K562 (cell line): ENCODE data around the gene POLD3. TPM values are rescaled to one million over a fixed set of nuclear protein-coding genes. Genes with fewer than 3 reads are reported as not detected.
A peak's percentile ranks its signal among the peaks of the same experiment; 100 is the strongest.

Source experiments
- CBX3 ChIP-seq, 2 experiments: IDR thresholded peaks; 1 replicate in 1 of 2; 2 replicates in 1 of 2; pipeline ENCODE4 v1.6.1; 2012; ENCODE audit warnings: inconsistent platforms in 2 of 2, low read length in 2 of 2, borderline replicate concordance in 1 of 2, control low read depth in 1 of 2
- EP400 ChIP-seq: fragments of 450-650 bp; IDR thresholded peaks from 2 replicates; pipeline ENCODE4 v1.6.1; 2017; ENCODE audit warnings: antibody characterized with exemption, mild to moderate bottlenecking, moderate library complexity
- HDGF ChIP-seq: fragments of 450-650 bp; IDR thresholded peaks from 2 replicates; pipeline ENCODE4 v1.6.1; 2016
- KLF10 ChIP-seq: fragments of 250-450 bp; sonication (Bioruptor Pico); IDR thresholded peaks from 2 replicates; pipeline ENCODE4 v1.6.1; 2021; ENCODE audit warnings: matching md5 sums
- MCM3 ChIP-seq: fragments of 450-650 bp; IDR thresholded peaks from 2 replicates; pipeline ENCODE4 v1.6.1; 2016
- NCOA6 ChIP-seq: fragments of 450-650 bp; IDR thresholded peaks from 2 replicates; pipeline ENCODE4 v1.6.1; 2017; ENCODE audit warnings: mild to moderate bottlenecking
- NFATC3 ChIP-seq: fragments of 450-650 bp; IDR thresholded peaks from 2 replicates; pipeline ENCODE4 v1.6.1; 2017; ENCODE audit warnings: mild to moderate bottlenecking
- NR1H2 ChIP-seq: sonication (generic); formaldehyde crosslinking; IDR thresholded peaks from 2 replicates; pipeline ENCODE4 v1.4.0; 2020; ENCODE audit warnings: mild to moderate bottlenecking, missing genetic modification reagents
- NUFIP1 ChIP-seq: fragments of 450-650 bp; IDR thresholded peaks from 2 replicates; pipeline ENCODE4 v1.6.1; 2018; ENCODE audit not compliant: partially characterized antibody
- POLR2H ChIP-seq: IDR thresholded peaks from 2 replicates; pipeline ENCODE4 v1.6.1; 2016; ENCODE audit warnings: missing genetic modification characterization, low read depth, mild to moderate bottlenecking, control low read depth, missing compliant biosample characterization, moderate library complexity
- RUNX1 ChIP-seq: sonication (generic); IDR thresholded peaks from 2 replicates; pipeline ENCODE4 v1.6.1; 2016; ENCODE audit warnings: antibody characterized with exemption, low read depth
- SMARCA5 ChIP-seq: fragments of 450-650 bp; IDR thresholded peaks from 2 replicates; pipeline ENCODE4 v1.6.1; 2016
- TRIM24 ChIP-seq, 2 experiments: fragments of 450-650 bp; IDR thresholded peaks; 2 replicates each; pipeline ENCODE4 v1.6.1; 2016
- XRCC4 ChIP-seq: IDR thresholded peaks from one replicate; pipeline ENCODE4 v1.6.1; 2011; ENCODE audit not compliant: insufficient read depth, insufficient read length; ENCODE audit errors: extremely low read depth
- ZNF175 ChIP-seq: fragments of 200-800 bp; sonication (Bioruptor generic); IDR thresholded peaks from 2 replicates; pipeline ENCODE4 v1.6.1; 2016; ENCODE audit warnings: low read depth, mild to moderate bottlenecking, missing genetic modification characterization, missing compliant biosample characterization
- ZNF644 ChIP-seq: fragments of 200-800 bp; sonication (Bioruptor generic); IDR thresholded peaks from 2 replicates; pipeline ENCODE4 v1.6.1; 2016; ENCODE audit warnings: low read depth, missing genetic modification characterization, missing compliant biosample characterization
- ZNF830 ChIP-seq: fragments of 250-450 bp; sonication (Bioruptor Pico); IDR thresholded peaks from 2 replicates; pipeline ENCODE4 v1.5.0; 2021; ENCODE audit warnings: mild to moderate bottlenecking
- polyA plus RNA-seq, 8 experiments: library from polyadenylated mRNA; depleted of rRNA in 4 of 8; stranded (reverse) in 5 of 8; unstranded in 3 of 8; fragments of >200 nt; fragmentation: Nextera tagmentation in 2 of 8; fragmentation: Illumina TruSeq in 1 of 8; extraction: Ambion mirVana in 2 of 8; extraction: Trizol in 1 of 8; gene quantifications; 2 replicates each; pipeline versions ENCODE4 v1.2.1 to v1.2.3, GENCODE V29; 2011 to 2014; ENCODE audit warnings: inconsistent platforms in 1 of 8, missing spikeins in 1 of 8
- total RNA-seq, 7 experiments: library from RNA; depleted of rRNA in 6 of 7; stranded (reverse); fragments of >200 nt in 6 of 7; fragmentation: Illumina TruSeq in 2 of 7; extraction: Trizol in 2 of 7; gene quantifications; 2 replicates each; pipeline versions ENCODE4 v1.2.1 to v1.2.3, GENCODE V29; 2011 to 2021; ENCODE audit warnings: low replicate concordance in 1 of 7
- TF ChIP-seq, protein P1 (sequence below): conservative IDR thresholded peaks from 2 replicates; pipeline ENCODE4 v1.6.1; 2011; ENCODE audit warnings: low read depth, mild to moderate bottlenecking, low read length; ENCODE audit not compliant: control insufficient read depth
- TF ChIP-seq, protein P2 (sequence below): sonication (generic); formaldehyde crosslinking; IDR thresholded peaks from 2 replicates; pipeline ENCODE4 v1.9.0; 2022; ENCODE audit warnings: mild to moderate bottlenecking, missing genetic modification reagents
- TF ChIP-seq, protein P3 (sequence below): sonication (generic); formaldehyde crosslinking; IDR thresholded peaks from 2 replicates; pipeline ENCODE4 v1.8.1; 2022; ENCODE audit warnings: missing genetic modification reagents
- TF ChIP-seq, protein P4 (sequence below): fragments of 250-450 bp; sonication (Bioruptor Pico); IDR thresholded peaks from 2 replicates; pipeline ENCODE4 v1.9.0; 2021; ENCODE audit warnings: mild to moderate bottlenecking, inconsistent platforms

POLD3 gene
- total and polyA plus RNA-seq, 9 of the 15 experiments (the other 6 are each of a cell fraction or from before 2014, with no cell fraction given) = 10.6 to 40.1 (median 24.6) TPM

DNA sequence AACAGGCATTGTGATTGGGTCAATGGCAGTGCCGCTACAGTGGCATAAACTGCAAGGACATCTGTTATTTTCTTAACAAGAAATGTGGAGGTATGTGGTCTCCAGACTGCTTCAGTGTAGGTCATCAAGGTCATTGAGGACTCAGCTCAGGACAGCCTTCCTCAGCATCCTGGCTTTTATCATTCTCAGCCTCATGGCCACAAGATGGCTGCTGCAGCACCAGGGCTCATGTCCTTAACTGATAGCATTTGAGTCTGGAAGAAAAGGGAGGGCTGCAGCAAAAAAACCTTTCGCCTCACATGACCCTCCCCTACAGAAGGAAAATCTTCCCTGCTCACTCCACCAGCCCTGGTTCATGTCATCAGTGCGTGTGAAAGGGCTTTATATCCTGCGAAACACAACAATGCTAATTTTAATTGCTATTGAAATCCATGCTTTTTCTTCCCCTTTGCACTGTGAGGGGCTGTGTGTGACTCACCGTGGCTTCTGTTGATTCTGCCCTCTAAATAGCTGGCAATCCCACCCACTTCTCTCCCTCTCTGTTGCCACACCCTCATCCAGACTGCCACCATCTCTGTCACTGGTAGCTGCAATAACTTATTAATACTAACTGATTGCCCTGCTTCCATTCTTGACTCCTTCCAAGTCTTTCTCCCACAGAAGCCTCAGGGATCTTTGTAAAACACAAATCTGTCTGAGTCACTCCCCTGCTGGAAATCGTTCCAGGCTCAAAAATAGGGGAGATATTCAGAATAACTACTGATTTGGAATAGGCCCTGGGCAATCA lies 95.0 kb downstream of the POLD3 start (continued):
- TF ChIP-seq SMARCA5 (peak; percentile 56; the same call in 1 of the 2 replicates), MCM3 (no peak), EP400 (no peak), NR1H2 (CRISPR knock-in tag) (no peak), ZNF644 (tag) (no peak), POLR2H (tag) (no peak), HDGF (no peak), XRCC4 (no peak), NFATC3 (no peak), CBX3 (IDR thresholded peaks at IDR 0.05; ENCODE audit: borderline replicate concordance in 1 of 2, low read length in 2 of 2) (peak in 1 of 2 experiments; percentile 62; a peak in 1 of 3 replicates), RUNX1 (no peak), ZNF830 (CRISPR knock-in tag) (no peak), KLF10 (CRISPR knock-in tag) (no peak), NCOA6 (no peak), ZNF175 (CRISPR knock-in tag) (no peak), TRIM24 (IDR thresholded peaks at IDR 0.05) (peak in 1 of 2 experiments; percentile 21; a peak in 1 of 4 replicates), NUFIP1 (no peak)
- TF ChIP-seq, protein P1, sequence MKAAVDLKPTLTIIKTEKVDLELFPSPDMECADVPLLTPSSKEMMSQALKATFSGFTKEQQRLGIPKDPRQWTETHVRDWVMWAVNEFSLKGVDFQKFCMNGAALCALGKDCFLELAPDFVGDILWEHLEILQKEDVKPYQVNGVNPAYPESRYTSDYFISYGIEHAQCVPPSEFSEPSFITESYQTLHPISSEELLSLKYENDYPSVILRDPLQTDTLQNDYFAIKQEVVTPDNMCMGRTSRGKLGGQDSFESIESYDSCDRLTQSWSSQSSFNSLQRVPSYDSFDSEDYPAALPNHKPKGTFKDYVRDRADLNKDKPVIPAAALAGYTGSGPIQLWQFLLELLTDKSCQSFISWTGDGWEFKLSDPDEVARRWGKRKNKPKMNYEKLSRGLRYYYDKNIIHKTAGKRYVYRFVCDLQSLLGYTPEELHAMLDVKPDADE = no peak
- TF ChIP-seq, protein P2, sequence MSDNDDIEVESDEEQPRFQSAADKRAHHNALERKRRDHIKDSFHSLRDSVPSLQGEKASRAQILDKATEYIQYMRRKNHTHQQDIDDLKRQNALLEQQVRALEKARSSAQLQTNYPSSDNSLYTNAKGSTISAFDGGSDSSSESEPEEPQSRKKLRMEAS (CRISPR knock-in tag) = no peak
- TF ChIP-seq, protein P3, sequence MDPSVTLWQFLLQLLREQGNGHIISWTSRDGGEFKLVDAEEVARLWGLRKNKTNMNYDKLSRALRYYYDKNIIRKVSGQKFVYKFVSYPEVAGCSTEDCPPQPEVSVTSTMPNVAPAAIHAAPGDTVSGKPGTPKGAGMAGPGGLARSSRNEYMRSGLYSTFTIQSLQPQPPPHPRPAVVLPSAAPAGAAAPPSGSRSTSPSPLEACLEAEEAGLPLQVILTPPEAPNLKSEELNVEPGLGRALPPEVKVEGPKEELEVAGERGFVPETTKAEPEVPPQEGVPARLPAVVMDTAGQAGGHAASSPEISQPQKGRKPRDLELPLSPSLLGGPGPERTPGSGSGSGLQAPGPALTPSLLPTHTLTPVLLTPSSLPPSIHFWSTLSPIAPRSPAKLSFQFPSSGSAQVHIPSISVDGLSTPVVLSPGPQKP (CRISPR knock-in tag) = no peak
- TF ChIP-seq, protein P4, sequence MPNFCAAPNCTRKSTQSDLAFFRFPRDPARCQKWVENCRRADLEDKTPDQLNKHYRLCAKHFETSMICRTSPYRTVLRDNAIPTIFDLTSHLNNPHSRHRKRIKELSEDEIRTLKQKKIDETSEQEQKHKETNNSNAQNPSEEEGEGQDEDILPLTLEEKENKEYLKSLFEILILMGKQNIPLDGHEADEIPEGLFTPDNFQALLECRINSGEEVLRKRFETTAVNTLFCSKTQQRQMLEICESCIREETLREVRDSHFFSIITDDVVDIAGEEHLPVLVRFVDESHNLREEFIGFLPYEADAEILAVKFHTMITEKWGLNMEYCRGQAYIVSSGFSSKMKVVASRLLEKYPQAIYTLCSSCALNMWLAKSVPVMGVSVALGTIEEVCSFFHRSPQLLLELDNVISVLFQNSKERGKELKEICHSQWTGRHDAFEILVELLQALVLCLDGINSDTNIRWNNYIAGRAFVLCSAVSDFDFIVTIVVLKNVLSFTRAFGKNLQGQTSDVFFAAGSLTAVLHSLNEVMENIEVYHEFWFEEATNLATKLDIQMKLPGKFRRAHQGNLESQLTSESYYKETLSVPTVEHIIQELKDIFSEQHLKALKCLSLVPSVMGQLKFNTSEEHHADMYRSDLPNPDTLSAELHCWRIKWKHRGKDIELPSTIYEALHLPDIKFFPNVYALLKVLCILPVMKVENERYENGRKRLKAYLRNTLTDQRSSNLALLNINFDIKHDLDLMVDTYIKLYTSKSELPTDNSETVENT (CRISPR knock-in tag) = no peak
